ENCODE results near the gene MBTPS1.

The MBTPS1 gene

GRCh38 chr16:84053237-84053636 lies 63.5 kb downstream of the MBTPS1 start:
- Histone ChIP-seq H3K9ac (ENCODE audit: low read length) (no peak overlapping the region), H3K27ac (ENCODE audit: low read depth, low read length) (no peak overlapping the region), H3K4me3 (ENCODE audit: low read length) (no peak overlapping the region), H2BK120ac (ENCODE audit: low read depth, low read length) (no peak overlapping the region), H2BK5ac (ENCODE audit: low read length) (no peak overlapping the region), H3K36me3 (ENCODE audit: control insufficient read depth, insufficient read depth, low read length) (no peaks in the 10 kb centered on the region), H4K8ac (ENCODE audit: low read depth, low read length) (no peak overlapping the region), H3K27me3 (ENCODE audit: insufficient read depth, low read length, poor library complexity) (no peaks in the 10 kb centered on the region), H3K4ac (ENCODE audit: low read depth, low read length) (no peak overlapping the region), H4K5ac (ENCODE audit: low read length) (no peak overlapping the region), H3K79me2 (ENCODE audit: control insufficient read depth, insufficient read depth, low read length) (no peaks in the 10 kb centered on the region), H3K23ac (ENCODE audit: low read length) (no peak overlapping the region), H3K79me1 (ENCODE audit: low read length) (no peaks in the 10 kb centered on the region), H3K56ac (ENCODE audit: low read length) (no peak overlapping the region), H2AK5ac (ENCODE audit: low read length) (no peak overlapping the region), H3K4me2 (ENCODE audit: low read length) (no peak overlapping the region), H3K18ac (ENCODE audit: low read length) (no peak overlapping the region), H3K4me1 (ENCODE audit: control insufficient read depth, low read depth, low read length) (no peaks in the 10 kb centered on the region), H2BK15ac (replicated peaks; ENCODE audit: low read depth) (no peak overlapping the region)
- WGBS (ENCODE audit: extremely low coverage, insufficient coverage, low lambda C conversion rate): no CpG with 5 or more reads among the region's 13 CpGs
- no peak for DNase-seq

DNA sequence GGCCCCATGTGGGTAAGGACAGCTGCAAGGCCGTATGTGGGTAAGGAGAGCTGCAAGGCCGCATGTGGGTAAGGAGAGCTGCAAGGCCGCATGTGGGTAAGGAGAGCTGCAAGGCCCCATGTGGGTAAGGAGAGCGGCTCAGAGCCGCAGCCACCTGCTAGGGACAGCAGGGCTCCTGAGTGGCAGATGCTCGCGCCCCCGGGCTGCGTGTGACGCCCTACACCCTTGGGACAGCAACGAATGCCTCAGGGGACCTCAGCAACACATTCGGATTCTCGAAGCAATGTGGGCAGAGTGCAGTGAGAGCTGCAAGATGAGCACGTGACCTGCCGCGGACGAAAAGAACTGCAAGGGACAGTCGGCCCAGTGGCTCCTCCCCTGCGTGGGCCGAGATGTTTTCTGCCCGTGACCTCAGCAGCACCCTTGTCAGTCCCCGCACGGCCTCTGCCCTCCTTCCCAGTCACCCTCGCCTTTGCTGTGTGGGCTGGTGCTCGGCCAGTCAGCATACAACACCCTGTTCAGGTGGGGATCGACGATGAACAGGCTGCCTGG lies 64.6 kb downstream of the MBTPS1 start:
- no peak overlapping the region for H4K8ac ChIP-seq (ENCODE audit: low read depth, low read length)
- H3K4ac ChIP-seq (ENCODE audit: low read depth, low read length): no peak overlapping the region
- H3K79me1 ChIP-seq (ENCODE audit: low read length): no peaks in the 10 kb centered on the region
- DNase-seq: no peak
- no peaks in the 10 kb centered on the region for H3K36me3 ChIP-seq (ENCODE audit: control insufficient read depth, insufficient read depth, low read length)
- no peak overlapping the region for H3K23ac ChIP-seq (ENCODE audit: low read length)
- H3K27me3 ChIP-seq (ENCODE audit: insufficient read depth, low read length, poor library complexity): no peaks in the 10 kb centered on the region
- no peak overlapping the region for H3K4me3 ChIP-seq (ENCODE audit: low read length)
- H3K9ac ChIP-seq (ENCODE audit: low read length): no peak overlapping the region
- H2BK15ac ChIP-seq (replicated peaks; ENCODE audit: low read depth): no peak overlapping the region
- H2BK120ac ChIP-seq (ENCODE audit: low read depth, low read length): no peak overlapping the region
- H3K4me1 ChIP-seq (ENCODE audit: control insufficient read depth, low read depth, low read length): no peaks in the 10 kb centered on the region
- H3K27ac ChIP-seq (ENCODE audit: low read depth, low read length): no peak overlapping the region
- H3K4me2 ChIP-seq (ENCODE audit: low read length): no peak overlapping the region
- no peak overlapping the region for H2AK5ac ChIP-seq (ENCODE audit: low read length)
- no peak overlapping the region for H2BK5ac ChIP-seq (ENCODE audit: low read length)
- no peaks in the 10 kb centered on the region for H3K79me2 ChIP-seq (ENCODE audit: control insufficient read depth, insufficient read depth, low read length)
- WGBS (ENCODE audit: extremely low coverage, insufficient coverage, low lambda C conversion rate): no CpG with 5 or more reads among the region's 27 CpGs
- no peak overlapping the region for H3K56ac ChIP-seq (ENCODE audit: low read length)
- H3K18ac ChIP-seq (ENCODE audit: low read length): no peak overlapping the region
- H4K5ac ChIP-seq (ENCODE audit: low read length): no peak overlapping the region

- Histone ChIP-seq H3K79me2 (ENCODE audit: control insufficient read depth, insufficient read depth, low read length) (no peaks in the 10 kb centered on the region), H3K23ac (ENCODE audit: low read length) (no peak overlapping the region), H2BK120ac (ENCODE audit: low read depth, low read length) (no peak overlapping the region), H3K4me1 (ENCODE audit: control insufficient read depth, low read depth, low read length) (no peaks in the 10 kb centered on the region), H3K27ac (ENCODE audit: low read depth, low read length) (no peak overlapping the region), H3K27me3 (ENCODE audit: insufficient read depth, low read length, poor library complexity) (no peaks in the 10 kb centered on the region), H2BK15ac (replicated peaks; ENCODE audit: low read depth) (no peak overlapping the region), H3K56ac (ENCODE audit: low read length) (no peak overlapping the region), H3K4me3 (ENCODE audit: low read length) (no peak overlapping the region), H2BK5ac (ENCODE audit: low read length) (no peak overlapping the region), H3K79me1 (ENCODE audit: low read length) (no peaks in the 10 kb centered on the region), H2AK5ac (ENCODE audit: low read length) (no peak overlapping the region), H3K9ac (ENCODE audit: low read length) (no peak overlapping the region), H3K36me3 (ENCODE audit: control insufficient read depth, insufficient read depth, low read length) (no peaks in the 10 kb centered on the region), H3K4me2 (ENCODE audit: low read length) (no peak overlapping the region), H4K5ac (ENCODE audit: low read length) (no peak overlapping the region), H3K18ac (ENCODE audit: low read length) (no peak overlapping the region), H4K8ac (ENCODE audit: low read depth, low read length) (no peak overlapping the region), H3K4ac (ENCODE audit: low read depth, low read length) (no peak overlapping the region)
- no peak for DNase-seq
- WGBS (ENCODE audit: extremely low coverage, insufficient coverage, low lambda C conversion rate): no CpG with 5 or more reads among the region's 9 CpGs
Observed at GRCh38 chr16:84050316-84050715, 66.4 kb downstream of the MBTPS1 start.

DNA sequence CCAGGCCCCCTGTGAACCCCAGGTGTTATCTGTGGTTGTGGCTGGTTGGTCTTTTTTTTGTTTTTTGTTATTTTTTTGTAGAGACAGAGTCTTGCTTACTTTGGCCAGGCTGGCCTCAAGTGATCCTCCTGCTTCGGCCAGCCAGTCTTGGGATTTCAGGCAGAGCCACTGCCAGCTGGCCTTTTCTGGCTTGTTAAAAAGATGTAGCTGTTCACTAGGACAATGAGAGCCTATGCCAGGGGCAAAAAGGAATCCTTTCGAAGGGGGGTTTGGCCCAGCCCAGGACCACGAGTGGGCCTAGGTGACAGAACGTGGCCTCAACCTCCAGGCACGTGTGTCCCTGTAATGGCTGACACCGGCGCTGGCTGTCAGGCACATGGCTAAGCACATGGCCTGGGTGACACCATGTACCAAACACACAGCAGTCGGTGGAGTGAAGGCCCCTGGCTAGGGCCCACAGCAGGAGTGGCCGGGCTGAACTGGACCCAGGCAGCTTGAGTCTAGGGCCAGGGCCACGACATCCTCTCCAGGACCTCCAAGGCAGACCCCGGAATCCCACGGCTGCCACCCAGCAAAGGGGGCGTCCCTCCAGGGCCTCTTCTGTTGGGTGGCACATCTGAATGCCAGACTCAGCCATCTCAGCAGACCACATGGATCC lies 67.2 kb downstream of the MBTPS1 start:
- H2BK15ac ChIP-seq (replicated peaks; ENCODE audit: low read depth): no peak overlapping the region
- no peak overlapping the region for H3K4me3 ChIP-seq (ENCODE audit: low read length)
- H3K27me3 ChIP-seq (ENCODE audit: insufficient read depth, low read length, poor library complexity): no peaks in the 10 kb centered on the region
- H2BK120ac ChIP-seq (ENCODE audit: low read depth, low read length): no peak overlapping the region
- no peak overlapping the region for H3K56ac ChIP-seq (ENCODE audit: low read length)
- WGBS (ENCODE audit: extremely low coverage, insufficient coverage, low lambda C conversion rate): no CpG with 5 or more reads among the region's 13 CpGs
- no peak overlapping the region for H4K5ac ChIP-seq (ENCODE audit: low read length)
- H4K8ac ChIP-seq (ENCODE audit: low read depth, low read length): no peak overlapping the region
- no peak overlapping the region for H2BK5ac ChIP-seq (ENCODE audit: low read length)
- H3K18ac ChIP-seq (ENCODE audit: low read length): no peak overlapping the region
- H3K27ac ChIP-seq (ENCODE audit: low read depth, low read length): no peak overlapping the region
- H2AK5ac ChIP-seq (ENCODE audit: low read length): no peak overlapping the region
- no peaks in the 10 kb centered on the region for H3K79me1 ChIP-seq (ENCODE audit: low read length)
- no peaks in the 10 kb centered on the region for H3K4me1 ChIP-seq (ENCODE audit: control insufficient read depth, low read depth, low read length)
- H3K36me3 ChIP-seq (ENCODE audit: control insufficient read depth, insufficient read depth, low read length): no peaks in the 10 kb centered on the region
- no peak overlapping the region for H3K4me2 ChIP-seq (ENCODE audit: low read length)
- no peak for DNase-seq
- H3K9ac ChIP-seq (ENCODE audit: low read length): no peak overlapping the region
- H3K79me2 ChIP-seq (ENCODE audit: control insufficient read depth, insufficient read depth, low read length): no peaks in the 10 kb centered on the region
- H3K4ac ChIP-seq (ENCODE audit: low read depth, low read length): no peak overlapping the region
- H3K23ac ChIP-seq (ENCODE audit: low read length): no peak overlapping the region

DNA sequence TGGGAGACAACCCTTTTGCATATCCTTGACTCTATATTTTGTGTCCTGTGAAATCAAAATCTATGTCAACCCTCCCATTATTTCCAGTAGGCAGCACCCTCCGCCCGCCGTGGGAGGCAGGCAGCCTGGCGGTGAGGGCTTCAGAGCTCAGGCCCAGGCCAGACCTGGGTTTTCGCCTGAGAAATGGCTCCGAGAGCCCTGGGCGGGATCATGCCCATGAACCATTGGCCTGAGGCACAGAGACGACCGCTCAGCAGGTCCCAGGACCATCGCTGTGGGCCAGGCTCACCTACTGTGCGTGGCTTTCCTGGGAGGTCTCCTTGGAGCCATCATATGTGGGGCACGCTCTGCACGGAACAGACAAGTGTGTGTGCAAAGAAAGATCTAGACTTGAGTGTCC lies 67.9 kb downstream of the MBTPS1 start:
- H3K9ac ChIP-seq (ENCODE audit: low read length): no peak overlapping the region
- no peaks in the 10 kb centered on the region for H3K27me3 ChIP-seq (ENCODE audit: insufficient read depth, low read length, poor library complexity)
- no peak for DNase-seq
- no peak overlapping the region for H4K8ac ChIP-seq (ENCODE audit: low read depth, low read length)
- no peak overlapping the region for H3K27ac ChIP-seq (ENCODE audit: low read depth, low read length)
- WGBS (ENCODE audit: extremely low coverage, insufficient coverage, low lambda C conversion rate): no CpG with 5 or more reads among the region's 13 CpGs
- no peak overlapping the region for H3K23ac ChIP-seq (ENCODE audit: low read length)
- H2BK5ac ChIP-seq (ENCODE audit: low read length): no peak overlapping the region
- H3K4me1 ChIP-seq (ENCODE audit: control insufficient read depth, low read depth, low read length): peaks cover 2% of the 10 kb centered on the region
- no peak overlapping the region for H2BK15ac ChIP-seq (replicated peaks; ENCODE audit: low read depth)
- no peaks in the 10 kb centered on the region for H3K36me3 ChIP-seq (ENCODE audit: control insufficient read depth, insufficient read depth, low read length)
- H3K79me2 ChIP-seq (ENCODE audit: control insufficient read depth, insufficient read depth, low read length): no peaks in the 10 kb centered on the region
- no peak overlapping the region for H2AK5ac ChIP-seq (ENCODE audit: low read length)
- H2BK120ac ChIP-seq (ENCODE audit: low read depth, low read length): no peak overlapping the region
- no peak overlapping the region for H4K5ac ChIP-seq (ENCODE audit: low read length)
- H3K79me1 ChIP-seq (ENCODE audit: low read length): no peaks in the 10 kb centered on the region
- no peak overlapping the region for H3K18ac ChIP-seq (ENCODE audit: low read length)
- no peak overlapping the region for H3K56ac ChIP-seq (ENCODE audit: low read length)
- no peak overlapping the region for H3K4me3 ChIP-seq (ENCODE audit: low read length)
- H3K4ac ChIP-seq (ENCODE audit: low read depth, low read length): no peak overlapping the region
- H3K4me2 ChIP-seq (ENCODE audit: low read length): no peak overlapping the region

- Histone ChIP-seq H4K5ac (ENCODE audit: low read length) (no peak overlapping the region), H3K56ac (ENCODE audit: low read length) (no peak overlapping the region), H3K79me1 (ENCODE audit: low read length) (no peaks in the 10 kb centered on the region), H4K8ac (ENCODE audit: low read depth, low read length) (no peak overlapping the region), H2BK5ac (ENCODE audit: low read length) (no peak overlapping the region), H3K27ac (ENCODE audit: low read depth, low read length) (no peak overlapping the region), H3K4me3 (ENCODE audit: low read length) (no peak overlapping the region), H3K9ac (ENCODE audit: low read length) (no peak overlapping the region), H3K4me2 (ENCODE audit: low read length) (no peak overlapping the region), H2AK5ac (ENCODE audit: low read length) (no peak overlapping the region), H3K36me3 (ENCODE audit: control insufficient read depth, insufficient read depth, low read length) (no peaks in the 10 kb centered on the region), H2BK15ac (replicated peaks; ENCODE audit: low read depth) (no peak overlapping the region), H3K27me3 (ENCODE audit: insufficient read depth, low read length, poor library complexity) (no peaks in the 10 kb centered on the region), H3K23ac (ENCODE audit: low read length) (no peak overlapping the region), H3K18ac (ENCODE audit: low read length) (no peak overlapping the region), H3K4ac (ENCODE audit: low read depth, low read length) (no peak overlapping the region), H3K4me1 (ENCODE audit: control insufficient read depth, low read depth, low read length) (peaks cover 2% of the 10 kb centered on the region), H2BK120ac (ENCODE audit: low read depth, low read length) (no peak overlapping the region), H3K79me2 (ENCODE audit: control insufficient read depth, insufficient read depth, low read length) (no peaks in the 10 kb centered on the region)
- DNase-seq: peak; percentile 43
- no CpG with 5 or more reads among the region's 7 CpGs for WGBS (ENCODE audit: extremely low coverage, insufficient coverage, low lambda C conversion rate)
Observed at GRCh38 chr16:84048270-84048669, 68.5 kb downstream of the MBTPS1 start.

Data from mesendoderm (in vitro differentiated cells).